ENCODE results near the gene PALMD.

DNA sequence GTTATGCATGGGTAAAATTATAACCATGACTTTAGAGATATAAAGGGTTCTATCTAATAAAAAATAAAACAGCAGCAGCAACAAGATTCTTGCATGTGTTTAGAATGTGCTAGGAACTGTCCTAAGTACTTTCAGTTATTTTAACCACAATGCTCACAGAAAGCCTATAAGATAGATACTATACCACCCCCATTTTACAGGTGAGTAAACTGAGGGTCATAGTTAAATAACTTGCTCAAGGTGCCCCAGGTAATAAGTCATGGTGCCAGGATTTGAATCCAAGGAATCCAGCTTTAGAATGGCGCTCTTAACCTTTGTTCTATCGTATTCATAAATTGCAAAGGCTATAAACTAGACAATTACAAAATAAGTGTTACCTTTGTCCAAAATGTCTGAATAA, 67.1 kb downstream of the PALMD start:
- no peak for TF ChIP-seq EZH2 (optimal IDR thresholded peaks at IDR 0.05; ENCODE audit: low read depth, low read length)
- TF ChIP-seq, protein P1, sequence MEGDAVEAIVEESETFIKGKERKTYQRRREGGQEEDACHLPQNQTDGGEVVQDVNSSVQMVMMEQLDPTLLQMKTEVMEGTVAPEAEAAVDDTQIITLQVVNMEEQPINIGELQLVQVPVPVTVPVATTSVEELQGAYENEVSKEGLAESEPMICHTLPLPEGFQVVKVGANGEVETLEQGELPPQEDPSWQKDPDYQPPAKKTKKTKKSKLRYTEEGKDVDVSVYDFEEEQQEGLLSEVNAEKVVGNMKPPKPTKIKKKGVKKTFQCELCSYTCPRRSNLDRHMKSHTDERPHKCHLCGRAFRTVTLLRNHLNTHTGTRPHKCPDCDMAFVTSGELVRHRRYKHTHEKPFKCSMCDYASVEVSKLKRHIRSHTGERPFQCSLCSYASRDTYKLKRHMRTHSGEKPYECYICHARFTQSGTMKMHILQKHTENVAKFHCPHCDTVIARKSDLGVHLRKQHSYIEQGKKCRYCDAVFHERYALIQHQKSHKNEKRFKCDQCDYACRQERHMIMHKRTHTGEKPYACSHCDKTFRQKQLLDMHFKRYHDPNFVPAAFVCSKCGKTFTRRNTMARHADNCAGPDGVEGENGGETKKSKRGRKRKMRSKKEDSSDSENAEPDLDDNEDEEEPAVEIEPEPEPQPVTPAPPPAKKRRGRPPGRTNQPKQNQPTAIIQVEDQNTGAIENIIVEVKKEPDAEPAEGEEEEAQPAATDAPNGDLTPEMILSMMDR (IDR thresholded peaks at IDR 0.05; ENCODE audit: low read length): no peak
